Measurements from ENCODE around the gene DPF1.
A peak's percentile ranks its signal among the peaks of the same experiment; 100 is the strongest.

DPF1 gene

GRCh38 chr19:38233740-38234251, 9.8 kb upstream of the DPF1 start (continued):
- TF ChIP-seq KLF17 (tag by site-specific recombination; IDR thresholded peaks at IDR 0.05): peak; percentile 43; the same call in 1 of the 2 replicates
- TF ChIP-seq ZNF311 (tag by site-specific recombination; IDR thresholded peaks at IDR 0.05; ENCODE audit: borderline replicate concordance): no peak
- no peak for TF ChIP-seq ZNF776 (tag by site-specific recombination; IDR thresholded peaks at IDR 0.05; ENCODE audit: borderline replicate concordance)
- TF ChIP-seq ZNF148 (tag by site-specific recombination; IDR thresholded peaks at IDR 0.05; ENCODE audit: borderline replicate concordance): no peak
- no peak for TF ChIP-seq ZNF701 (tag by site-specific recombination; IDR thresholded peaks at IDR 0.05)
- TF ChIP-seq ZNF169 (tag by site-specific recombination; IDR thresholded peaks at IDR 0.05): no peak
- TF ChIP-seq ZNF146 (tag by site-specific recombination; IDR thresholded peaks at IDR 0.05): no peak
- TF ChIP-seq ZNF366 (tag by site-specific recombination; conservative IDR thresholded peaks at IDR 0.05): no peak
- TF ChIP-seq ZNF24 (tag by site-specific recombination; IDR thresholded peaks at IDR 0.05): no peak
- TF ChIP-seq ZNF704 (tag by site-specific recombination; IDR thresholded peaks at IDR 0.05): no peak
- no peak for TF ChIP-seq ZNF623 (tag by site-specific recombination; IDR thresholded peaks at IDR 0.05)
- TF ChIP-seq ZNF654 (tag by site-specific recombination; IDR thresholded peaks at IDR 0.05; ENCODE audit: low read depth): peak; percentile 98
- no peak for TF ChIP-seq ZNF518A (tag by site-specific recombination; conservative IDR thresholded peaks at IDR 0.05; ENCODE audit: low read depth)
- no peak for TF ChIP-seq ZNF560 (tag by site-specific recombination; IDR thresholded peaks at IDR 0.05; ENCODE audit: borderline replicate concordance)
- TF ChIP-seq ZNF266 (tag by site-specific recombination; IDR thresholded peaks at IDR 0.05; ENCODE audit: low read depth): no peak
- TF ChIP-seq ZNF426 (tag by site-specific recombination; IDR thresholded peaks at IDR 0.05): no peak
- TF ChIP-seq ZNF114 (tag by site-specific recombination; IDR thresholded peaks at IDR 0.05): no peak
- no peak for TF ChIP-seq KLF1 (tag by site-specific recombination; IDR thresholded peaks at IDR 0.05)
- no peak for TF ChIP-seq SP2 (tag by site-specific recombination; IDR thresholded peaks at IDR 0.05)
- peak; percentile 80 for TF ChIP-seq ZBTB17 (tag by site-specific recombination; IDR thresholded peaks at IDR 0.05)

Data from HEK293 (cell line).